GM21390 (cell line): ENCODE measurements around the gene SLC25A19.

Experiments
- ATAC-seq: cut with Tn5 transposase; IDR thresholded peaks from one replicate; pipeline ENCODE4 v1.9.1; 2021; ENCODE audit not compliant: unreplicated experiment

Gene SLC25A19

DNA sequence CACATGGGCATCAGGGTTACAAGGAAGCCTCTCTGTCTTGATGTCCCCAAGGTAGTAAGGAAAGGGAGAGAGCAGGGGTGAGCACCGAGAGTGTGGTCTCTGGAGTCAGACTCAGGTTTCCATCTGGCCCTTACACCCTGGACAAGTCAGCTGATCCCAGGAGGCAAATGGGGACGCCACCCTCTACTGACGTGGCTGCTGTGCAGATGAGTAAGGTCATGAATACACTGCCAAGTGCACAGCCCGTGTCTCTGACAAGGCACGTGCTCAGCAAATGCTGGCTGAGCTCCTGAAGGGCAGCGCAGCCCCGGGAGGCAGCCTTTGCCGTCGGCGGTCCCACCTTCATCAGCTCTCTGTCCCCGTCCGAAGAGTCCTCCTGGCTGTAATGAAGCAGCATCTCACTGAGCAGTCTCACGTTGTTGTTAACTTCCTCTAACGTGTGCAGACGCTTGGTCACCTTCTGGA, 47.2 kb downstream of the SLC25A19 start:
- ATAC-seq = no peak

DNA sequence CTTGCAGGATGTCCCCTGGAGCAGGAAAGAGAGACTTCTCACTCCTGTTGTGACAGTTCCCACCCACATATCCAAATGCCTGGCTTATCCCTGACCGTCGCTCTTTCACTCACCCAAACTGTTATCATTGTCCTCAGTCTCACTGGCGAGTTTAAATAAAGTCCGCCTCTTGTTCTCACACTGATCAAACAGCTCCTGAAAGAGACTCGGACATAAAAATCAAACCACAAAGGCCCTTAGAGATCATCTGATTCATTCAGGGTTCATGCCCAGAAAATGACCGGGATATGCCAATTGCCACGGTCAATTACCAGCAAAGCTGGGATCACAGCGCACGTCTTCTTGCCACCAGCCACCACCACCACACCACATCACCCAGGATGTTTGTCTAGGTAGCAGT, 47.7 kb downstream of the SLC25A19 start:
- ATAC-seq = no peak

DNA sequence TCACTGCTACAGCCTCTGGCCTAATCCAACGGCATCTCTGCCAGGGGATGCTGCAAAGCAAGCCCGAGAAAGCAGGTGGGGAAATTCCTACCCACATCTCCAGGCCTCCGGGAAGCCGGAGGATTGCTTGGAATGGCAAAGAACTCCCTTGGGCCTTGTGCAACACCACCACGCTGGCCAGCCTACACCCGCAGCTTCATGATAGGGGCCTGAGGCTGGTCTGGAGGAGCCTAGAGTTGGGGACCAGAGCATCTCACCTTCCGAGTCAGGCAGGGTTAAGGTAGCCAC, 48.1 kb downstream of the SLC25A19 start:
- ATAC-seq = no peak

DNA sequence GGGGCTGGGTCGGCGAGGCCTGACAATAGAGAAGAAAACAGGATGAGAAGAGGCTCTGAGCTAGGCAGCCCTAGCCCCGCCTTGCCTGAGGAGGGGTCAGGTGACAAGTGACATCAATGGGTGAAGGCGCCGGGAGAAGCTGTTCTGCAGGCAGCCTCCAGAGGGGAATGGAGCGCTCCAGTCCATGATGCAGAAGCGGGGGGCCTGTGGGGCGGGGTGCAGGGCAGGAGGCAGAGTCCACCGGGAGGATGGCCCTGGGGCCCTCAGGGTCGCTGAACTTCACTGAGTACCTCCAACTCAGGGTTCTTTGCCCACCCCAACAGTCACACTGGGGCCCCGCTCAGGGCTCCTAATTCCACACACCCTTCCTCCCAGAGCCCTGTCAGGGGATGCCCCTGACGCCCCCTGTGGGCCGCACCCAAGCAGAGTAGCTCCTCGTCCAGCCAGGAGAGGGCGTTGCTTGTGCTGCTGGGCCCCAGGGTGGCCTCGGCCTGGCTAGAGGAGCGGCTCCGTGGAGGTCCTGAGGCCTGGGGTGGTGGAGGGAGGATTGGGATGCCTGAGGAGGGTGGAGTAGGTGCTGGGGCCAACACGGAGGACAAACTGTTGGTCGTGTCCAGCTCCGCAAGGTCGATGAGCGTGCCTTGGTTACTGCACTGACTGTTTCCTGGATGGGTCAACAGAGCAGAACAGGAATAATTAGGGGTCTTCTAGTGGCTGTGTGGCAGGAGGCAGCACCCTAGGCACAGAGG, 48.7 kb downstream of the SLC25A19 start:
- no peak for ATAC-seq

DNA sequence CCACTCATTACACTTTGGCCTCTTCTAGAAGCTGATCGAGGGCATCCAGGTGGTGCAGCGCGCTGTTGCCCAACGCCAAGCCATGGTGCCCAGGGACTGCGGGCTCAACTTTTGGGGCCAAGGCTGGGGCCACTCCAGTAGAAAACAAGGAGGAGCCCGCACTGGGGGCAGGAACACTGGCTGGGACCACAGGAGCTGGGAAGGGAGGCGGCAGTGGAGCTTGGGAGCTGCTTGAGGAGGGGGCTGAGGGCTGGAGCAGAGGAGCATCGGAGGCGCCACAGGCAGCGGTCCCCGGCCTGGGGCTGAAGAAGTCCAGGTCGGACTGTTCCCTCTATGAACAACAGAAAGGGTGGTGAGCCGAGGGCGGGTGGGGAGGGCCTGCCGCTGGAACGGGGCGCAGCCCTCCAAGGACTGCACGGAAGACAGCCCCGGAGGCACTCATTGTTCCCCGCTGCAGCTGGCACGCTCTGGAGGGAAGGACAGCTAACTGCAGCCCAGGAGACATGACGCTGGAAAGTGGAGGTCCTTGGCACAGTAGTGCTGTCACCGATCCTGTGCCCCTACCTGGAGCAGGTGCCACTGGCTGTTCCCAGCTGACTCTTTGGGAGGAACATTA, 49.3 kb downstream of the SLC25A19 start:
- no peak for ATAC-seq

DNA sequence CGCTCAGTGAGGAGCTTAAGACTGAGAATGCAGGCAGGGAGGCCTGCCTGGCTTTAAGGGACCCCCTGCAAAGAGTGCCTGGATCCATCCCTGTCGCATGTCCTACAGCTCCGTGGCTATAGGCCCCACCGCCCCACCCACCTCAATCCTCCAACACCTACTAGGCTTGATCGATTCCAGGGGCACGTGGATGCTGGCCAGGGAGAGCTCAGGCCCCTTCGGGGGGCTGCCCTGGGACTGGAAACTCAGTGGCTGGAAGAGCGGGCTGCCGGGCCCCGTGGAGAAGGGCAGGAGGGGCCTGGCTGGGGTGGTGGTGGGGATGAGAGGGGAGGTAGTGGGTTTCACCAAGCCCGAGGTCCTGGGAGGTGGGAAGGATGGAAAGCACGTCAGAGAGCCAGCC, 50.0 kb downstream of the SLC25A19 start:
- no peak for ATAC-seq

DNA sequence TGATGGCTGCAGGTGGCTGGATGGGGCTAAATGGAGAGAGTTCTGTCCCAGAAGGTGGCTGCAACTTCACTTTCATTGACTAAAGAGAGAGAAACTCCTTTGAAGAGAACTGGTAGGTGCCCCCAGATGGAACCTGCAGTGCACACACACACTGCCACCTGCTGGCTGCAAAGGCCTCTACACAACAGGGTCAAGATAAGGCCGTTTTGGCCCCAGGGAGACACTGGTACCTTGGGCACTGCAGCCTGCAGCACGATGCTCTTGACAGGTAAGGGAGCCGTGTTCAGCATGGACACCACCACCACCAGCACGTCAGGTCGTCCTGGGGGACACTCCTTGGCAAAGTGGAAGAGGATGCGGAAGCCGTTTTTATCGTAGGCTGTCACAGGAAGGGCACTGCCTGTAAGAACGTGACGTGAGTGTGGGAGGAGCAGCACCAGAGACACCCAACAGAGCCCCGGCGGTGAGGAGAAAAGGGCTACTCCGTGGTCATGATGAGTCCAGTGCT, 50.5 kb downstream of the SLC25A19 start:
- no peak for ATAC-seq

DNA sequence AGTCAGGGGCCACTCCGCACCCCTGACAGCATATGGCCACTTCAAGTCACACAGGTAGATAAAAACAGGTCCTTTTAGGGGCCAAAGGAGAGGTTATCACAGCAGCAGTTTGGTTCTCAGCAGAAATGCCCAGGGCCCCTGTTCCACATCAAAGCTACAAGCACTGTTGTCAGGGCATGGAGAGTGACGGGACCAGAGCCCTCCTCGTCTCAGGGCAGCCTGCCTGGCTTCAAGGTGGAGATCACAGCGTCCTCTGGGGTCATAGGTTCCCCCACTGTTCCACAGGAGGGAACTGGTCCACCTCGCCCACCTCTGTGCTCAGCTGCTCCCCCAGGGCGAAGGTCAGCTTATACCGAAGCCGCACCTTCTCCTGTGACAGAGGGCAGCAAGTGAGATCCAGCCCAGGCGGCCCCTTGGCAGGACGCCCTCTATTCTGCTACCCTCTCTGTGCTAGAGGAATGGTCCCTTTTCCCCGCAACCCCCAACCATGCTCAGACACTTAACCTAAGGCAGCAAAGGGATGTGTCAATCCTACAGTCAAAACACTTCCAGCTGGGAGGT, 51.1 kb downstream of the SLC25A19 start:
- no peak for ATAC-seq

DNA sequence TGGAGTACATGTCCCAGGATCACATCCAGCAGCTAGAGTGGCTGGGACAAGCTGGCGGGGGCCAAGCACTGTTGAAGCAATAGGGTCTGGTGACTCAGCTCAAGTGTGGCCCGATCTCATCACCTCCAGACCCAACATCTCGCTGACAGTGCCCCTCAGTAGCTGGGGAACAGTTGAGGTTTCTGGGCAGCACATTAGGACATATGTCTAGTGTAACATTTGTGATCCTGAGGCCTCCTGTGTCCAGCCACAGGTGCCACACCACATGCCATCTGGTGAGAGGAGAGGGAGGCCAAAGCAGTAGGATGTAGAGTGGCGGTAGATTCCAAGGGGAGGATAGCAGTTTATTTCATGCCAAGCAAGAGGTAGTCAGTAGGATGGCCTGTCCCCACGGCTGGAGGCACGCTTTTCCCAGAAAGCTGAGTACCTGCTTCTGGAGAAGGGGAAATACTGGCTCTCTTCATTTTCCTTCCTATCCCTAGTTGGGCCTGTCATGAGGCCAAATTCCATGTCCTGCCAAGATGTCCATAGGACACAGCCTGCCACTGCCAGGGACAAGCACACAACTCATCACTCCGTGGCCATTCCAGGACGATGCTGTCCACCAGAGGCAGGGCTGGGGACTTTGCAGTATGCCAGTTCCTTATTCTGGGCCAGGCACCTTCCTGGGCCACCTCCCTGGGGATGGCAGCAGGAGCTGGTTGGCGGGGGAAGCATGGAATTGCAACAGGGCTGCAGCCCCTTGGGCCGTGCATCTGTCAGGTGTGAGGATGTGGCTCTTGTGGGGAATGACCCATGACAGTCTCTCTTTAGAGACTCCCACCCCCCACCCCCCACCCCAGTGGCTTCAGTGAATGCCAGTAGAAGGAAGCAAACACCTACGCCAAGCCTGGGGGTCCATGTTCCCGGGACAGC, 51.9 kb downstream of the SLC25A19 start:
- no peak for ATAC-seq

DNA sequence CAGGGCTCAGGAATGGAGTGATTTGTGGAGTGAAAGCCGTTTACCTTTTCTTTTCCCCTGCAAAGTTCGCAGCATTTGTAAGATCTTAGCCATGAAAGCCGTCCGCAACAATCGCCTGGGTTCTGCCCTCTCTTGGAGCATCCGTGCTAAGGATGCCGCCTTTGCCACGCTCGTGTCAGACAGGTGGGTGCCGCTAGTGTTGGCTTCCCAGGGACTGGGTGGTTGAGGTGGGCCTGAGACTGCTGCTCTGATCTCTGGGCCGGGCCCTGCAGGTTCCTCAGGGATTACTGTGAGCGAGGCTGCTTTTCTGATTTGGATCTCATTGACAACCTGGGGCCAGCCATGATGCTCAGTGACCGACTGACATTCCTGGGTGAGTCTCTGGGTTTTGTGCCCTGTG, 56.4 kb downstream of the SLC25A19 start:
- ATAC-seq = no peak

DNA sequence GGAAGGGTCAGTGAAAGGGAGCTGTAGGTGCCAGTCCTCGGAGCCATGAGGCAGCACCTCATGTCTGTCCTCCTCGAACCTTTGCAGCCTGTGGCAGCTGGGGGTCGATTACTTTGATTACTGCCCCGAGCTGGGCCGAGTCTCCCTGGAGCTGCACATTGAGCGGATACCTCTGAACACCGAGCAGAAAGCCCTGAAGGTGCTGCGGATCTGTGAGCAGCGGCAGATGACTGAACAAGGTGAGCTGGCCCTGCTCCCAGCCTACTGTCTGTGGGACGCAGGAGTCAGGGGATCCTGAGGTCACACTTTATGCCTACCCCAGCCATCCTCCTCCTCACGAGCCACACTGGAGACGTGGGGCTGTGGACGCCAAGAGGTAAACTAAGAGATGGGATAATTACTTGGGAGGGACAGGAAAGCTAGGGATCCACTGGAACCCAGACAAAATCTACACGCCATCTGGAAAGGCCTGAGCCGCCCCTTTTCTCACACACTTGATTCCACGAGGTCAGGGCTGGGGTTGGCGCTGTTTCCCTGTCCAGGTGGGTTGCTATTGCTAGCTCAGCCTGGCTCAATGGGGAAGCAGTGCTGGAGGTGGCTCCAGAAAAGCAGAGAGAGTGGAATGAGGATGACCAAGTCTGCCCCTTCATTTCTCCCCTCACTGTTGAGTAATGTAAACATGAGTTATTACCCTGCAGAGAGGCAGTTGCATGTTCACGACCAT, 57.3 kb downstream of the SLC25A19 start:
- no peak for ATAC-seq

DNA sequence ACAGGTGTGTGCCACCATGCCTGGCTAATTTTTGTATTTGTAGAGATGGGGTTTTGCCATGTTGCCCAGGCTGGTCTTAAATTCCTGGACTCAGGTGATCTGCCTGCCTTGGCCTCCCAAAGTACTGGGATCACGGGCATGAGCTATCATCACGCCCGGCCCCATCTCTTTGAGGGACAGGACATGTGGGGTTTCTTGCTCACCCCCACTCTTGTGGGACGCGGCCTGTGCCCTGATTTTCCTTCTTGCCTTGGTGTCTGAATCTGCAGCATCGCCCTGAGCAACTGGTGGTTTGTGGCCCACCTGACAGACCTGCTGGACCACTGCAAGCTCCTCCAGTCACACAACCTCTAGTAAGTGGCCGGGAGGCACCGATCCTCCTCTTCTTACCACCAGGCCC, 58.2 kb downstream of the SLC25A19 start:
- no peak for ATAC-seq

DNA sequence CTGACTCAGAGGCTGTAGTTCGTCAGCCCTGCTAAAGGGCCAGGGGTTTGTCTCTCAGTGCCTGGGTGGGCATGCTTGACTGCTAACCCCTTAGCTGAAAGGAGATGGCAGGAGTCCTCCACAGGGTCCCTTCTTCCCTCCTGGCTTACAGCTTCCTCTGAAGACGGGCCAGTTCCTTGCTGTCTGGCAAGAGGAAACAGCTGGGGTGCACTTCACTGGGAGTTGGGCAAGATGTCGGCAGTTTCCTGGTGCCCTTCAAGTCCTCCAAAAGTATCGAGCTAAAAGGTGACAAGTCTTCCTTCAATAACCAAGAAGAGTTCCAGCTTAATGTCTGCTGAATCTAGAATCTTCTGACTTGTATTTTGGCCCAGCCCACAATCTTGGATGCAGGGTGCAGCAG, 60.4 kb downstream of the SLC25A19 start:
- ATAC-seq = no peak

DNA sequence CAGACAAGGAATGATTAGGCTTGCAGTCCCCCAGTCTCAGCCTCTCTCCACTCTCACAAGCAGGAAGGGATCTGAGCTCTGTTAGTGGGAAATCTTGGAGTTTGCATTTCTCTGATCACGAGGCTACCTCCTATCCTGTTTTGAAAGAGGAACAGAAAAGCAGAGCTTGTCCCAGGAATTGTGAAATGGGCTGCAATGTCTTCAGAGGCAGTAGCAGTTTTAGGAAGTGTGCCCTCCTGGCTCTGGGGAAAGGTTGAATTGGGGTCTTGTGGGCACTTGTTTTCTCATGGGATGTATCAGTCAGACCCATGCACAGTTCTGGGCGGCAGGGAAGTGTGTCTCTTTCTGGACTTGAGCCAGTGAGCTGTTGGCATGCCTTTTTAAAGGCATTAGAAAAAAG, 60.9 kb downstream of the SLC25A19 start:
- no peak for ATAC-seq

DNA sequence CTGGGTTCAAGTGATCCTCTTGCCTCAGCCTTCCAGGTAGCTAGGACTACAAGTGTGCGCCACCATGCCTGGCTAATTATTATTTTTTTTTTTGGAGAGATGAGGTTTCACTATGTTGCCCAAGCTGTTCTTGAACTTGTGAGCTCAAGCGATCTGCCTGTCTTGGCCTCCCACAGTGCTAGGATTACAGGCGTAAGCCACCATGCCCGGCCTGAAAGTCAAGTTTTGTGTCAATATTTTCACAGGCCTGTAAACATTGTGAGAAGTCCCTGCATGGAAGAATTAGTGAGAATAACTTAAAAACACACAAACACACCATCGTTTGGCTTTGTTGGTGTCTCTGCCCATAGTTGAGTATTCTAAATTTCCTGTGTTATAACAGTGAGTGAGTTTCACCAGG, 61.5 kb downstream of the SLC25A19 start:
- ATAC-seq = no peak

DNA sequence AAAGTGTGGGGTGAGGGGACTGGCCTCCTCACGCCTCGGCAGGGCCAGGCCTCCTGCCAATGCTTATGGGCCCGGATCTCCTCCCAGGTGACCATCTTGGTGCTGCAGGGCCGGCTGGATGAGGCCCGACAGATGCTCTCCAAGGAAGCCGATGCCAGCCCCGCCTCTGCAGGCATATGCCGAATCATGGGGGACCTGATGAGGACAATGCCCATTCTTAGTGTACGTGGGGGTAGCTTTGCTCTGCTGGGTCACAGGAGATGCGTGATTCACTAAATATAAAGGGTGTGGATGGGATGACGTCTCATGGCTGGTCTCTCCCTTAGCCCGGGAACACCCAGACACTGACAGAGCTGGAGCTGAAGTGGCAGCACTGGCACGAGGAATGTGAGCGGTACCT, 64.2 kb downstream of the SLC25A19 start:
- no peak for ATAC-seq
